Skeletal muscle satellite cell (primary cell): ENCODE data around the gene PLEKHA7.

Source experiments
- H3K27me3 ChIP-seq: 2 replicates; pipeline ENCODE4 v1.7.0; 2013; ENCODE audit warnings: low read length; ENCODE audit not compliant: control insufficient read depth, insufficient read depth
- H3K36me3 ChIP-seq: 2 replicates; pipeline ENCODE4 v1.7.0; 2013; ENCODE audit warnings: mild to moderate bottlenecking, control low read depth, low read length; ENCODE audit not compliant: insufficient read depth
- H3K4me1 ChIP-seq: 2 replicates; pipeline ENCODE4 v1.7.0; 2013; ENCODE audit warnings: low read length; ENCODE audit not compliant: control insufficient read depth, insufficient read depth
- H3K4me2 ChIP-seq: 2 replicates; pipeline ENCODE4 v1.7.0; 2013; ENCODE audit warnings: mild to moderate bottlenecking, low read length
- H3K4me3 ChIP-seq: 2 replicates; pipeline ENCODE4 v1.7.0; 2013; ENCODE audit warnings: low read length
- H3K9ac ChIP-seq: 2 replicates; pipeline ENCODE4 v1.7.0; 2013; ENCODE audit warnings: mild to moderate bottlenecking, low read depth, low read length, moderate library complexity
- H3K9me3 ChIP-seq: replicated peaks from 2 replicates; pipeline ENCODE4 v1.7.0; 2013; ENCODE audit warnings: mild to moderate bottlenecking, control low read depth, low read length

PLEKHA7 gene

GRCh38 chr11:16779436-16779835 lies 234.8 kb downstream of the PLEKHA7 start:
- Histone ChIP-seq H3K9me3 (no peaks in the 10 kb centered on the region), H3K4me1 (no peaks in the 10 kb centered on the region), H3K9ac (no peak overlapping the region), H3K4me2 (no peak overlapping the region), H3K27me3 (peaks cover under 1% of the 10 kb centered on the region), H3K36me3 (no peaks in the 10 kb centered on the region), H3K4me3 (no peak overlapping the region)

- H3K4me3 ChIP-seq: no peak overlapping the region
- no peak overlapping the region for H3K9ac ChIP-seq
- H3K4me2 ChIP-seq: no peak overlapping the region
- peaks cover 6% of the 10 kb centered on the region for H3K27me3 ChIP-seq
- H3K4me1 ChIP-seq: no peaks in the 10 kb centered on the region
- no peaks in the 10 kb centered on the region for H3K36me3 ChIP-seq
- no peaks in the 10 kb centered on the region for H3K9me3 ChIP-seq
Measured at GRCh38 chr11:16778876-16779275, 235.3 kb downstream of the PLEKHA7 start.

GRCh38 chr11:16778286-16778685 lies 235.9 kb downstream of the PLEKHA7 start:
- no peak overlapping the region for H3K4me2 ChIP-seq
- no peaks in the 10 kb centered on the region for H3K9me3 ChIP-seq
- no peaks in the 10 kb centered on the region for H3K4me1 ChIP-seq
- no peak overlapping the region for H3K4me3 ChIP-seq
- no peak overlapping the region for H3K9ac ChIP-seq
- H3K27me3 ChIP-seq: peaks cover 12% of the 10 kb centered on the region
- H3K36me3 ChIP-seq: no peaks in the 10 kb centered on the region

- no peak overlapping the region for H3K4me3 ChIP-seq
- H3K4me2 ChIP-seq: no peak overlapping the region
- H3K4me1 ChIP-seq: no peaks in the 10 kb centered on the region
- no peaks in the 10 kb centered on the region for H3K9me3 ChIP-seq
- no peaks in the 10 kb centered on the region for H3K36me3 ChIP-seq
- H3K9ac ChIP-seq: no peak overlapping the region
- H3K27me3 ChIP-seq: peaks cover 14% of the 10 kb centered on the region
Measured at GRCh38 chr11:16777613-16777975, 236.6 kb downstream of the PLEKHA7 start.

GRCh38 chr11:16776711-16777612 lies 237.3 kb downstream of the PLEKHA7 start:
- H3K4me2 ChIP-seq: no peak overlapping the region
- no peak overlapping the region for H3K9ac ChIP-seq
- no peaks in the 10 kb centered on the region for H3K4me1 ChIP-seq
- peaks cover 14% of the 10 kb centered on the region for H3K27me3 ChIP-seq
- no peak overlapping the region for H3K4me3 ChIP-seq
- H3K36me3 ChIP-seq: no peaks in the 10 kb centered on the region
- H3K9me3 ChIP-seq: no peaks in the 10 kb centered on the region

- H3K36me3 ChIP-seq: no peaks in the 10 kb centered on the region
- no peaks in the 10 kb centered on the region for H3K9me3 ChIP-seq
- H3K9ac ChIP-seq: no peak overlapping the region
- H3K4me1 ChIP-seq: no peaks in the 10 kb centered on the region
- peaks cover 18% of the 10 kb centered on the region for H3K27me3 ChIP-seq
- H3K4me2 ChIP-seq: no peak overlapping the region
- no peak overlapping the region for H3K4me3 ChIP-seq
Measured at GRCh38 chr11:16775614-16776283, 238.5 kb downstream of the PLEKHA7 start.

- Histone ChIP-seq H3K4me2 (no peak overlapping the region), H3K9me3 (no peaks in the 10 kb centered on the region), H3K4me3 (no peak overlapping the region), H3K27me3 (peaks cover 18% of the 10 kb centered on the region), H3K4me1 (no peaks in the 10 kb centered on the region), H3K36me3 (no peaks in the 10 kb centered on the region), H3K9ac (no peak overlapping the region)
Measured at GRCh38 chr11:16774936-16775613, 239.1 kb downstream of the PLEKHA7 start.

GRCh38 chr11:16773981-16774935 lies 240.0 kb downstream of the PLEKHA7 start:
- H3K4me2 ChIP-seq: no peak overlapping the region
- H3K27me3 ChIP-seq: peaks cover 18% of the 10 kb centered on the region
- H3K36me3 ChIP-seq: no peaks in the 10 kb centered on the region
- no peaks in the 10 kb centered on the region for H3K4me1 ChIP-seq
- H3K4me3 ChIP-seq: no peak overlapping the region
- no peaks in the 10 kb centered on the region for H3K9me3 ChIP-seq
- H3K9ac ChIP-seq: no peak overlapping the region

GRCh38 chr11:16772141-16772512 lies 242.1 kb downstream of the PLEKHA7 start:
- no peak overlapping the region for H3K4me3 ChIP-seq
- no peak overlapping the region for H3K4me2 ChIP-seq

GRCh38 chr11:16771350-16772140 lies 242.7 kb downstream of the PLEKHA7 start:
- Histone ChIP-seq H3K4me1 (no peaks in the 10 kb centered on the region), H3K4me3 (no peak overlapping the region), H3K27me3 (peaks cover 18% of the 10 kb centered on the region), H3K9me3 (no peaks in the 10 kb centered on the region), H3K36me3 (no peaks in the 10 kb centered on the region), H3K4me2 (no peak overlapping the region), H3K9ac (no peak overlapping the region)

More at GRCh38 chr11:16772141-16772512, 242.1 kb downstream of the PLEKHA7 start:
- H3K36me3 ChIP-seq: no peaks in the 10 kb centered on the region
- H3K4me1 ChIP-seq: no peaks in the 10 kb centered on the region
- no peak overlapping the region for H3K9ac ChIP-seq
- H3K9me3 ChIP-seq: no peaks in the 10 kb centered on the region
- H3K27me3 ChIP-seq: peaks cover 18% of the 10 kb centered on the region
